ENCODE measurements around the gene TWIST1.

Gene TWIST1

GRCh38 chr7:19094138-19094537, 23.3 kb downstream of the TWIST1 start:
- DNase-seq = no peak

- no peak for DNase-seq
These were observed 25.8 kb downstream of the TWIST1 start for GRCh38 chr7:19091550-19092200.

GRCh38 chr7:19090526-19090925, 26.9 kb downstream of the TWIST1 start:
- no peak for DNase-seq

GRCh38 chr7:19089797-19090196, 27.6 kb downstream of the TWIST1 start:
- DNase-seq = no peak

GRCh38 chr7:19089378-19089777, 28.1 kb downstream of the TWIST1 start:
- DNase-seq = no peak

GRCh38 chr7:19080093-19080492, 37.3 kb downstream of the TWIST1 start:
- no peak for DNase-seq

- DNase-seq = no peak
These were observed 38.4 kb downstream of the TWIST1 start for GRCh38 chr7:19079066-19079465.

GRCh38 chr7:19069842-19070241, 47.6 kb downstream of the TWIST1 start:
- DNase-seq = no peak

- DNase-seq = no peak
These were observed 51.3 kb downstream of the TWIST1 start for GRCh38 chr7:19066170-19066569.

Measured in femur (tissue), 1 donor.